NCI-H1694 treated with DMSO at 0.1 percent for 48 hours (cell line): ENCODE results near the gene SLC24A4.

ENCODE experiments used
- DNase-seq: peaks from one replicate; lab custom pipeline; 2025; lab: John Stamatoyannopoulos, UW

The SLC24A4 gene

GRCh38 chr14:92316937-92317336 is 6.0 kb upstream of the SLC24A4 start:
- DNase-seq: no peak

DNA sequence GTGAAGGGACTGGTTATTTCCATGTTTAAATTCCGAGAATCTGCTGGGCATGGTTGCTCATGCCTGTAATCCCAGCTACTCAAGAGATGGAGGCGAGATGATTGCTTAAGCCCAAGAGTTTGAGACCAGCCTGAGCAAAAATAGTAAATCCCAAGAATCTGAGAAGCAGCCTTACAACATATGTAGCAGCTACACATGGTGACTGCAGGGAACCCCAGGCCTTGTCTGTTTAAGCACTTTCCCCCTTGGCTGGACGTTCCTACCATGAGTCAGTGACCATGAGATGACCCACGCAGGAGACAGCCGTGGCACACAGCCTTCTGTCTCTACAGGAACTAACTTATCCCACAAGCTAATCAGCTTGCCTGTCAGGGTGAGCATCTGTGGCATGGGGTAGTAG is 5.5 kb upstream of the SLC24A4 start:
- DNase-seq: no peak

GRCh38 chr14:92321701-92322100 is 1.3 kb upstream of the SLC24A4 start:
- DNase-seq: no peak

DNA sequence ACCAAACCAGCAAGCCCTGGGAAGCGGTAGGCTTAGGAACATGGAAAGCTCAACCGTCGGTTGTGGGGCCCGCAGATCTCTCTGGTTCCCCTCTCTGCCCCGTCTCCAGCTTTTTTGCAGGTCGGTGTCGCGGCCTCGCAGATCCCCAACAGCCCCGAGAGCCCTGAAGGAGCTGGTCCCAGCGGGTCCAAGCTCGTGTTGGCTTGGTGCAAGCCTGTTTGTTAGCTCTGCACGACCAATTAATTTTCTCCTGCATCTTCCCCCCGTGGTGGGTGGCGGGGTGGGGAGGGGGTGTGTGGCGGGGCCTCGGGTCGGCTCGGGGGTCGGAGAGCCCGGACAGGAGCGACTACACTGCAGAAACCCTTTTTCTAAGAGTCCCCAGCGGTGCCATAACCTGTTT is 449 bp upstream of the SLC24A4 start:
- DNase-seq: no peak

- DNase-seq: no peak
These were observed 1.2 kb downstream of the SLC24A4 start for GRCh38 chr14:92323916-92324818.

- no peak for DNase-seq
These were observed 2.9 kb downstream of the SLC24A4 start for GRCh38 chr14:92325835-92326234.

GRCh38 chr14:92328664-92329255 is 5.8 kb downstream of the SLC24A4 start:
- no peak for DNase-seq

DNA sequence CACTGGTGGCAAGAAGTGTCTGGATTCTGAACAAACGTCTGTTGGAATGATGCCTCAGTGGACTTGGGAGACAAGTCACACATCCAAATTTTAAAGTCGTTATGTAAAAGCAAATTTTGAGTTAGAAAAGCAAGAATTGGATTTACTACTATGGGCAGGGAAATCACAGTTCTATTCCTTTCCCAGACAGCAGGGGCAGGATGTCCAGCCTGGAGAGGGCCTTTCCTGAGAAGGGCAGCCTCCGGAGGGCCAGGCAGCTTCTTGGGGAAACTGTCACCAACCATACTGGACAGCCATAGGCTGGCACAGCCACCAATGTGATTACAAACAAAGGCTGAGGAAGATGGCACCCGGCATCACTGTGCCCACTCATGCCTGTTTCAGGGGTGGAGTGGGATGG is 11.1 kb downstream of the SLC24A4 start:
- DNase-seq: no peak

DNA sequence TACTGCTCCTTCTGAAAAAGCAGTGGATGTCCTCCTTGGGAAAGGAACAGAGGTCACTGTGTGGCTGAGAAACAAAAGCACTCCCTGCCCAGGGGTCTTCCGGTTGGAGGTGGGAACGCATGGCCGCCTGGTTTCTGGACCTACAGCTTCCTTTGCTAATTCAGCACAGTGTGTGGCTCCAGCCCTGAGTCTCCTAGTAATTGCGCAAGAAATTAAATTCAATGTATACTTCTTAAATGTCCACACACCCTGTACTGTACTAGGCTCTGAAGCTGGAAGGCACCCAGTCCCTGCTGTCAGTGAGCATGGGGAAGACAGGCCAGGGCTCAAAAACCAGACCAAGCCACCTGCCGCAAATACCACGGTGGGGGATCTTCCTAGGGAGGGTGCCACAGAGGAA is 13.4 kb downstream of the SLC24A4 start:
- DNase-seq: no peak

DNA sequence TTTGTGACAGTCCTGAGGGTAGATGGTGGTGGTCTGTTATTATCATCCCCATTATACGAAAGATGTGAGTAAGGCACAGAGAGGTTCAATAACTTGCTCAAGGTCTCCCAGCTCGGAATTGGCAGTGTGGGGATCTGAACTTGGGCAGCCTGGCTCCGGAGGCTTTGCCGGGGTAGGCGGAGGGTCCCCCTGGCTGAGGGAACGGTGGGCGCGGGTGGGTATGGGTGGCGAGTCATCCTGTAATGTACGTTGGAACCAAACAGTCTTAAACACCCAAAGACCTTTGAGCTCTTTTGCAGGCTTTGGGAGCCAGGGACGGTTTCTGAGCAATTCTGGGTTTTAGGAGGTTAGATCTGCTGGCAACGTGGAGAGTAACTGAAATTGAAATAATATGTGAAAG is 16.5 kb downstream of the SLC24A4 start:
- DNase-seq: no peak

DNA sequence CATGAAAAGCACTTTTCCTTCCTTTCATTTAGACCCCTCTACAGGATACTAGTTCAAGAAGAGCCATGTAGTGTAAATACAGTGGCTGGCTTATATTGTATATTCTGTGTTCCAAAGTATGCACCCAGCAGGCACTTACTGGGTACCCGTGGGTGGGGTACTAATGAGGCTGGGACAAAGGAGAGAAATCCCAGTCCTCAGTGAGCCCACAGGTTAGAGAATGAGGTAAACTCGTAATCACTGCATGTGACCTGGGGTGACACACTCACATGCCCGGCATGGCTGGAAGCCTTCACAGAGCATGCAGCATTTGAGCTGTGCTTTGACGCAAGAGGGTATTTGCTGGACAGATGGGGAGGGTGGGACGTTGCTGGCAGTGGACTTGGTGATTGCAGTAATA is 17.1 kb downstream of the SLC24A4 start:
- no peak for DNase-seq

DNA sequence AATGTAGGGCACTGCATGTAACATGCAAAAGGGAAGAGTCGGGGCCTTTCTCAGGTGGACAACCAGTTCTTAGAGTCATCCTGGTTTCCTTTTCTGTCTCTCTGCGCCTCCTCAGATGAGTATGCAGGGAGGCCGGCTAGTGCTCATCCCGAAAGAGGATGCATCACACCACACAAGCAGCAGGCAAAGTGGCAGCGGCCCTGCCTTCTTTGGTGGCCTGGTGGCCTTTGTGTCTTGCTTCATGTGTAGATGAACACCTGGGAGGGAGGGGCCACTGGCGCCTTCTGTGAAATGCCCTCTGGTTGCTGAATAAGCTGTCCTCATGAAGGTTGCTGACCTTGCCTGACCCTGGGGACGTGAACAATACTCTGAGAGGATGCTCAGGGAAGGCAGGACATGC is 18.0 kb downstream of the SLC24A4 start:
- DNase-seq: no peak

DNA sequence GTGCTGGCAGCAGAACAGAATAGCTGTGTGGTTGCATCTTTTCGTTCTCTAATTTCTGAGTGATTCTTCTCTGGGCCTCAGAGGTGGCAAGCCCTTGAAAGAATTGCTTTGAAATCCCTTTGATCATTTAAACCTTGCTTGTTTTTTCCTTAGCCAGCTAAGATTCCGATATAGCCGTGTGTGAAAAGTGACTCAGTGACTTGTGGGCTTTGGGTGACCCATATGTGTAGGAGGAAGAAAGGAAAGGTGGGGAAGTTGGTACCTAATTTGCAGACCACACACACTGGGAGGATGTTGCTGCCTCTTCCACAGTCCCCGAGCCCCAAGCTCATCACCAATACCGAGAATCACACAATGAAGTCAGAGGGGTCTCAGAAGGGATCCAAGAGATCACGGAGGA is 18.8 kb downstream of the SLC24A4 start:
- DNase-seq: no peak

GRCh38 chr14:92348154-92348553 is 25.2 kb downstream of the SLC24A4 start:
- peak; percentile 13 for DNase-seq

DNA sequence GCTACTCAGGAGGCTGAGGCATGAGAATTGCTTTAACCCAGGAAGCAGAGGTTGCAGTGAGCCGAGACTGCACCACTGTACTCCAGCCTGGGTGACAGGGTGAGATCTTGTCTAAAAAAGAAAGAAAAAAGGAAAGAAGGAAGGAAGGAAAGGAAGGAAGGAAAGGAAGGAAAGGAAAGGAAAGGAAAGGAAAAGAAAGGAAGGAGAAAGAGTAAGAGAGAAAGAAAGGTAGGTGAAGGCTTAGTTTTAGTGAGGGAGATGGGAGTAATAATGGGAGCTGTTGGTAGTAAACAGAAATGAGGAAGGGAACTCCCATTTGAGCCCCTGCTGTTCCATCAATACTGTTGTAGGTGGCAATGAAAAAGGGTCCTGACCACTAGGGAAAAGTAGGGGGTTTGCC is 28.8 kb downstream of the SLC24A4 start:
- DNase-seq: no peak

GRCh38 chr14:92352158-92352985 is 29.4 kb downstream of the SLC24A4 start:
- DNase-seq: peak; percentile 67

DNA sequence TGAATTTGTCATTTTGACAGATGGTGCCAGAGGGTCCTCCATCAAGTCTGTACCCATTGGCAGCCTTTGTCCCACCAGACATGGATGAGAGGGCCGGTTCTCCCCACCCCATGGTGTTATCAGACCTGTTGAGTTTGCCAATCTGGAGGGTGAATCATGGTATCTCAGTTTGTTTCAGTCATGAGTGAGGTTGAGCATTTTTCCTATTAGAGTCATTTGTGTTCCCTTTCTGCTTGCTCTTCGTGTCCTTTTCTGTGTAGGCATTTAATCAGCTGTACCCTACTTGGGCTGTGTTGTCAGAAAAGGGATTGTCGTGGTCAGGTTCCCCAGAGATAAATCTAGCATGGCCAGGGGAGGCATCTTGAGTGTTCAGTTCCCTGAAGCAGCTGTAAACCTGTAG is 30.5 kb downstream of the SLC24A4 start:
- DNase-seq: no peak

GRCh38 chr14:92356677-92357076 is 33.7 kb downstream of the SLC24A4 start:
- no peak for DNase-seq

- peak; percentile 79 for DNase-seq
These were observed 37.8 kb downstream of the SLC24A4 start for GRCh38 chr14:92360651-92361370.

DNA sequence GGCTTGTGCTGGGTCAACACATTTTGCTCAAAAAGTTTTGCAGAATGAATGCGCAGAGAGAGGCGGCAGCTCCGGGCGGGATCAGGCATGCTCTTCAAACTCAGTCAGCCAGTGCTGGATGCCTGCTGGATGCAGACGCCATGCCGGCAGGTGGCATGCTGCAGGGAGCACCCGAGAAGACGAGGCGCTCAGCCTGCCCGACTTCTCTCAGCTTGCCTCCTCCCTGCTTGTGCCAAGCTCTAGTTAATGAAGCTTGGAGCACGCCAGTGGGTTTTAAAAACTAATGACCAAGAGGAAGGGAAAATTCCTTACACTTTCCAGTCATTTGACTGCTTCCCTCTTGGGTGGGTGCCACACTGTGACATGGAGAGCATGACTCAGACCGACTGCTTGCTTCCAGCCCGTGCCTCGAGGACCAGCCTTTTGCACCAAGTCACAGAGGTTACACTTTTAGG is 39.8 kb downstream of the SLC24A4 start:
- peak; percentile 72 for DNase-seq

- DNase-seq: no peak
These were observed 43.3 kb downstream of the SLC24A4 start for GRCh38 chr14:92366237-92366636.

- DNase-seq: no peak
These were observed 45.0 kb downstream of the SLC24A4 start for GRCh38 chr14:92368001-92368400.
